NOMO-1 (cell line): ENCODE measurements around the gene CNTN5.

Source experiments
- DNase-seq, 2 experiments: peaks; one replicate each; lab custom pipeline; 2025; ENCODE audit not compliant: unreplicated experiment in 2 of 2; lab: John Stamatoyannopoulos, UW

CNTN5 gene

GRCh38 chr11:100396266-100396665 lies 1375.5 kb downstream of the CNTN5 start:
- DNase-seq = no peak

GRCh38 chr11:100397401-100397800 lies 1376.7 kb downstream of the CNTN5 start:
- no peak for DNase-seq

- DNase-seq = no peak
These were observed 1383.1 kb downstream of the CNTN5 start for GRCh38 chr11:100403816-100404215.

- DNase-seq = no peak
These were observed 1384.2 kb downstream of the CNTN5 start for GRCh38 chr11:100404907-100405306.
